GM10266 (cell line): ENCODE measurements around the gene PRDX3.
"Not testable (repeated sequence)": the region's sequence is repeated elsewhere in the genome, so short reads cannot be mapped to it uniquely, and the experiment has no call there.

Experiments
- DNase-seq: peaks from one replicate; pipeline ENCODE4 v3.0.0; 2012; ENCODE audit errors: extremely low spot score
- CTCF ChIP-seq: IDR thresholded peaks from 2 replicates; pipeline ENCODE4 v1.5.1; 2012; ENCODE audit warnings: mild to moderate bottlenecking, low read depth; ENCODE audit not compliant: control insufficient read depth, insufficient read depth; ENCODE audit errors: missing control alignments

The PRDX3 gene

GRCh38 chr10:119162452-119163092 is 16.0 kb downstream of the PRDX3 start:
- TF ChIP-seq CTCF = no peak
- no peak for DNase-seq

- TF ChIP-seq CTCF = no peak
- no peak for DNase-seq
Measured at GRCh38 chr10:119161680-119162451, 16.7 kb downstream of the PRDX3 start.

DNA sequence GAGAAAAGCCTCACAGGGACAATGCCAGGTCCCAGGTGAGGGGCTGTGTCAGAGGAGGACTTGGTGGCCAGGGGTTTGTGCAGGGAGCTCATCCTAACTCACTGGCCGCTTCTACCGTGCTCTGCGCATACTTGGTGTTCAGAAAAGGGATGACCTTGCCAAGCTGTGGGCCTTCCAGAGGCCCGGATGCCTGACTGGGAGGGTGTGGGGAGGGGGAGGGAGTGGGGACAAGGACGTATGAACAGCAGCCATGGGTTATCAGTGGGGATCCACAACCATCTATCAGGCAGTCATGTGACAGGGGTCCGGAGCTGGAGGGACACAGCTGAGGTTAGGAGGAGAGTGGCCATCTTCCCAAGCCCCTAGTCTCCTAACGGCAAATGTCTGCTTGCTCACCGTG is 19.3 kb downstream of the PRDX3 start:
- no peak for DNase-seq
- no peak for TF ChIP-seq CTCF

DNA sequence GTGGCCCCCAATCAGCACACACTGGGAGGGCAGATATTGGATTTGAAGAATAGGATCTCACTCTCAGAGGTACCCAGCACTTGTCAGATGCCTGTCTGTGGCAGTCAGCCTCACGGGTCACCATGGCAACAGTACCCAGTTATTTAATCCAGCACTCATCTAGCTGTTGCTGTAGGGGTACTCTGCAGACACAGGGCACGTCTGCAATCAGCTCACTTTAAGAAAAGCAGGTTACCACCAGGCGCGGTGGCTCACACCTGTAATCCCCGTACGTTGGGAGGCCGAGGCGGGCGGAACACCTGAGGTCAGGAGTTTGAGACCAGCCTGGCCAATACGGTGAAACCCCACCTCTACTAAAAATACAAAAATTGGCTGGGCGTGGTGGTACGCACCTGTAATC is 25.0 kb downstream of the PRDX3 start:
- no peak for TF ChIP-seq CTCF
- DNase-seq = no peak

DNA sequence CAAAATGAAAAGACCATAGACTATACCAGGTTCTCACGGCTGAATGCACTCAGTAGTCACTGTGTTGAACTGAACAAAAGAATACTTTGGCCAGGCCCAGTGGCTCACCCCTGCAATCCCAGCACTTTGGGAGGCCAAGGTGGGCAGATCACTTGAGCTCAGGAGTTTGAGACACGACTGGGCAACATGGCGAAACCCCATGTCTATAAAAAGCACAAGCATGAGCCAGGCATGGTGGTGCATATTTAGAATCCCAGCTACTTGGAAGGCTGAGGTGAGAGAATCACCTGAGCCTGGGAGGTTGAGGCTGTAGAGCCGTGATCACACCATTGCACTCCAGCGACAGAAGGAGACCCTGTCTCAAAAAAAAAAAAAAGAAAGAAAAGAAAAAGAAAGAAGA is 25.6 kb downstream of the PRDX3 start:
- no peak for TF ChIP-seq CTCF
- no peak for DNase-seq

- DNase-seq = not testable (repeated sequence)
Measured at GRCh38 chr10:119151601-119152000, 27.0 kb downstream of the PRDX3 start.

DNA sequence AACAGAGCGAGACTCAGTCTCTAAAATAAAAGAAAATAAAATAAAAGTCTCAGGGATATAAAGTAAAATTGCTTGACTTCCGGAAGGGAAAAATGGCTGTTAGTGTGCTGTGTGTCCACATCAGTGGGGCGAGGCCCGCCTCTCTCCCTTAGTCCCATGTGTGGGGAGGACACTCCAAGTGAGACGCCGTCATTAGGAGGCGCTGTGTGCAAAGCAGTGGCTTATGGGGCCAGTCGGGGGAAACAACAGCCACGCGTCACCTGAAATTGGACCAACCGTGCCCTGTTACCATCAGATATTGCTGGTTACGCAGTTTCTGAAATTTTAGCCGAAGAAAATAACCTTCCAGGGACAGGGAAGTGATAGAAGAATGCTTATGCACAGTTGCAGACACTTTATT is 28.9 kb downstream of the PRDX3 start:
- no peak for DNase-seq
- no peak for TF ChIP-seq CTCF
